ENCODE data around the gene ATP2B3. TPM values are rescaled to one million over a fixed set of nuclear protein-coding genes. Genes with fewer than 3 reads are reported as not detected.

ATP2B3 gene
- not detected for total RNA-seq

DNA sequence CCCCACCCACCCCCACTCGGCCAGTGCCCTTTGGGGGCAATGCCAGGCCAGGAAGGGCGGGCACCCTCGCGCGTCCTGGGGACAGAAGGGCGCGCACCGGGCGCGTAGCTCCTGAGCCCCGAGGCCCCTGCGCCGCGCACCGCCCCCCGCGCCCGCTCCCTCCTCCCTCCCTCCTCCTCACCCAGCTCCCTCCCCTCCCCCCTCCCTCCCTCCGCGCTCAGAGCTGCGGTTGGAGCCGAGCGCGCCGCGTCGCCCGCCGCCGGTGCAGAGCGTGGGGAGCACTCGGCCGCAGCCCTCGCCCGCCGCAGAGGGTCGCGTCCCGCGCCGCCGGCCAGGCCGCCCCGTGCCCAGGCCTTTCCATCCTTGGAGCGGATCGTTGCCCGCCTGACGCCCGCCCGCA, at the start of gene ATP2B3:
ATP2B3 (plus strand) TSS at position 220 of the 400 bp plus-strand sequence. CDS start 18,606 bp downstream, outside the sequence.
- Mint-ChIP-seq H3K27me3 (peaks cover 8% of the 10 kb centered on the region), H3K27ac (no peak within 1 kb of the TSS), H3K4me3 (no peak within 1 kb of the TSS), H3K4me1 (peaks cover 4% of the 10 kb centered on the region), H3K36me3 (ENCODE audit: low read depth) (no peaks in the 10 kb centered on the region), H3K9me3 (no peaks in the 10 kb centered on the region)
- ATAC-seq (replicated peaks): no peak

- Mint-ChIP-seq H3K4me1 (no peaks in the 10 kb centered on the region), H3K27ac (no peak overlapping the region), H3K4me3 (no peak overlapping the region), H3K9me3 (no peaks in the 10 kb centered on the region), H3K27me3 (no peaks in the 10 kb centered on the region), H3K36me3 (ENCODE audit: low read depth) (peaks cover 20% of the 10 kb centered on the region)
- no peak for ATAC-seq (replicated peaks)
Measured at GRCh38 chrX:153468008-153468580, 49.3 kb upstream of the ATP2B3 start.

- Mint-ChIP-seq H3K36me3 (ENCODE audit: low read depth) (peaks cover 11% of the 10 kb centered on the region), H3K27me3 (no peaks in the 10 kb centered on the region), H3K9me3 (no peaks in the 10 kb centered on the region), H3K27ac (no peak overlapping the region), H3K4me3 (peak overlapping the region; percentile 67), H3K4me1 (no peaks in the 10 kb centered on the region)
- peak; percentile 41 for ATAC-seq (replicated peaks)
Measured at GRCh38 chrX:153469811-153470410, 47.5 kb upstream of the ATP2B3 start.

DNA sequence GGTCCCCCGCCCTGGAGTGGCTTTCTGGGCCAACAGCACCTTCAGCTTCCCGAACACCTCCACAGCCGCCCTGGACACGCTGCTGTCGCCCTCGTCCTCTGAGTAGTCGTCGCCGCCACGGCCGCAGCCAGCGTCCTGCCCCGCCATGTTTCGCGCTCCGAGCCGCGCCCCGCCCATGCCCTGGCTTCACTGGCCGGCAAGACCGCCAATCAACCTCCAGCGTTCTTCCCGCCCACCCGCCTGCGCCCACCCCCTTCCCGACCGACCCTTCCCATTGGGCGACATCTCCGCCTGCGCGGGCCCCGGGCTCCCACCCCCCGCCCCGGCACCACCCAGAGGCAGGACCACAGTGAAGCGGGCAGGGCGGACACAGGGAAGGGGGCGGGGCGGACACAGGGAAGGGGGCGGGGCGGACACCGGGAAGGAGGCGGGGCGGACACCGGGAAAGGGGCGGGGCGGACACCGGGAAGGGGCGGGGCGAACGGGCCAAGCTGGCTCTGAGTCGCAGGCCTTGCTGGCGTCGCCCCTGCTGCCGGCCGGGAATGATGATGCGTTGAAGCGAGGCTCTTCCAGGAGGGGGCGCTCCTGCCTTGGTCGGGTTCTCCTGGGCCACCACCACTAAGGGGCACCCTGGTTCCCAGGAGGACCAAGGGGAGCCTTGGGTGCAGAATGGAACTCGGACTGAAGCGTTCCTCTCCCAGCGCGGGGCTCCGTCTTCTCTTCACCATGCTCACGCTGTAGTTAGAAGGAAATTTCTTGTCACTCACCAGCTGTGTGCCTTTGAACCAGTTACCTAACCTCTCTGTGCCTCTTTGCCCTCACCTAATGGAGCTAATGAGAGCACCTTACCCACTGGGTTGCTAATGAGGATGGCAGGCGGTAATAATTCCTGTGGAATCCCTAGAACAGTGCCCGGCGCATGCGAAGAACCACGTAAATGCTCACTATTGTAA, 46.8 kb upstream of the ATP2B3 start, which contains the start of gene HAUS7:
HAUS7 (minus strand) TSS at position 166 of the 953 bp plus-strand sequence; CDS start at position 147, 19 bp downstream.
- ATAC-seq (replicated peaks): peak; percentile 89
- peak within 1 kb of the TSS; percentile 67 for H3K4me3 Mint-ChIP-seq
- H3K27me3 Mint-ChIP-seq: no peaks in the 10 kb centered on the region
- no peak within 1 kb of the TSS for H3K27ac Mint-ChIP-seq
- H3K9me3 Mint-ChIP-seq: no peaks in the 10 kb centered on the region
- H3K36me3 Mint-ChIP-seq (ENCODE audit: low read depth): peaks cover 11% of the 10 kb centered on the region
- no peaks in the 10 kb centered on the region for H3K4me1 Mint-ChIP-seq

- Mint-ChIP-seq H3K36me3 (ENCODE audit: low read depth) (peaks cover 11% of the 10 kb centered on the region), H3K9me3 (no peaks in the 10 kb centered on the region), H3K27ac (no peak overlapping the region), H3K27me3 (no peaks in the 10 kb centered on the region), H3K4me1 (no peaks in the 10 kb centered on the region), H3K4me3 (peak overlapping the region; percentile 67)
- ATAC-seq (replicated peaks): no peak
Measured at GRCh38 chrX:153471663-153472280, 45.7 kb upstream of the ATP2B3 start.

GRCh38 chrX:153473126-153473525, 44.3 kb upstream of the ATP2B3 start:
- no peak for ATAC-seq (replicated peaks)
- Mint-ChIP-seq H3K4me3 (peak overlapping the region; percentile 26), H3K27ac (no peak overlapping the region), H3K27me3 (no peaks in the 10 kb centered on the region), H3K9me3 (no peaks in the 10 kb centered on the region), H3K4me1 (no peaks in the 10 kb centered on the region), H3K36me3 (ENCODE audit: low read depth) (no peaks in the 10 kb centered on the region)

DNA sequence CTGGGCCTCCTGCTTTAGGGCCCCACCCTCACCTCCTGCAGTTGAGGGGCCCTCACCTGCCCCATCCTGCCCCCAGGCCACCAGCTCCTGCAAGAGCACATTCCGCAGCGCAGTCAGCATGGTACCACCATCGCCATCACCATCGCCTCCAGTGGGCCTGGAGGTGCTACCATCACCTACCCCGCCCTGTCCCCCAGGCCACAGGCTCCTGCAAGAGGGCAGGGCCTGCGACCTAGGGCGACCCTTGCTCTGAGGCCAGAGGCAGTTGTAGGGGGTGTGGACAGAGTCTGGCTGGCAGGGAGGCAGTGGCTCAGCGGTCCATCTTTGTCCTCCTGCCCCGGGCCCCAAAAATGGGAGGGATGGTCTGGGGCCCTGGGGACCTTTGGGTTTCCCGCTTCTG, 43.2 kb upstream of the ATP2B3 start:
- no peak overlapping the region for H3K27ac Mint-ChIP-seq
- H3K4me1 Mint-ChIP-seq: no peaks in the 10 kb centered on the region
- no peaks in the 10 kb centered on the region for H3K36me3 Mint-ChIP-seq (ENCODE audit: low read depth)
- no peaks in the 10 kb centered on the region for H3K9me3 Mint-ChIP-seq
- ATAC-seq (replicated peaks): no peak
- H3K27me3 Mint-ChIP-seq: no peaks in the 10 kb centered on the region
- H3K4me3 Mint-ChIP-seq: no peak overlapping the region

DNA sequence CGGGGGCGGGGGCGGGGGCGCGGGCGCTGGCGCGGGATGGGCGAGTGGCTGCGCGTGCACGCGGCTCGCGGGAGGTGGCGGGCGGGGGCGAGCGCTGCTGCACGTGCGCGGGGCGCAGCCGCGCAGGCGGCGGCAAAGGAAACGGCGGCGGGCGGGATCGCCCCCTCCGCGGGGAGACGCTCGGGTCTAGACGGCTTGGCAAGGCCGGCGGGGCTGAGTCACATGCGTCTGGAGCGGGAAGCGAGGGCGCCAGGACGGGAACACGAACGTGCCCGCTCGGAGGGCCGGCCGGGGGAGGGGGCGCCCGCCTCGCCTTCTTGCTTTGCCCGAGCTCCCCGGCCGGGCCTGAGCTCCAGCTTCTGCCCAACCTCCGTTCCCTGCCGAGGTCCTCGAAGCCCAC, 42.7 kb upstream of the ATP2B3 start:
- Mint-ChIP-seq H3K9me3 (no peaks in the 10 kb centered on the region), H3K36me3 (ENCODE audit: low read depth) (no peaks in the 10 kb centered on the region), H3K27me3 (no peaks in the 10 kb centered on the region), H3K4me3 (no peak overlapping the region), H3K4me1 (no peaks in the 10 kb centered on the region), H3K27ac (no peak overlapping the region)
- no peak for ATAC-seq (replicated peaks)

DNA sequence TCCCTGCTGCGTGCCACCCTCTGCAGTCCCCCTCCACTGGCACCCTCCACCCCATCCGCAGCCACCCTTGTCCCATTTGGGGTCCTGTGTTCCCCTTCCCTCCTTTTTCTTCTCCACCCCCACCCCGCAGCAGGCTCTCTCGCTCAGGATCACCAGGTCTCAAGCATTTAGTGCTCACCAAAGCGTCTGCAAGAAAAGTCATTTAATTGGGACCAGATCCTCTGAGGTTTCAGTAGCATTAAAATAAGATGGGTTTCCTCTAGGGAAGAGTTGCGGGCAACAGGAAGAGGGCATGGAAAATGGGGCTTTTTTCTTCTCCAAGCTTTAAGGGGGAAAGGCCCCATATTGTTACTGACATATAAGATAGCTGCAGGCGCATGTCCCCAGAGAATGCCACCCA, 42.2 kb upstream of the ATP2B3 start:
- ATAC-seq (replicated peaks): no peak
- Mint-ChIP-seq H3K4me1 (no peaks in the 10 kb centered on the region), H3K9me3 (no peaks in the 10 kb centered on the region), H3K27me3 (no peaks in the 10 kb centered on the region), H3K36me3 (ENCODE audit: low read depth) (no peaks in the 10 kb centered on the region), H3K27ac (no peak overlapping the region), H3K4me3 (no peak overlapping the region)

- Mint-ChIP-seq H3K9me3 (no peaks in the 10 kb centered on the region), H3K27me3 (no peaks in the 10 kb centered on the region), H3K36me3 (ENCODE audit: low read depth) (no peaks in the 10 kb centered on the region), H3K4me1 (no peaks in the 10 kb centered on the region), H3K4me3 (no peak overlapping the region), H3K27ac (no peak overlapping the region)
- no peak for ATAC-seq (replicated peaks)
Measured at GRCh38 chrX:153475751-153476281, 41.6 kb upstream of the ATP2B3 start.

DNA sequence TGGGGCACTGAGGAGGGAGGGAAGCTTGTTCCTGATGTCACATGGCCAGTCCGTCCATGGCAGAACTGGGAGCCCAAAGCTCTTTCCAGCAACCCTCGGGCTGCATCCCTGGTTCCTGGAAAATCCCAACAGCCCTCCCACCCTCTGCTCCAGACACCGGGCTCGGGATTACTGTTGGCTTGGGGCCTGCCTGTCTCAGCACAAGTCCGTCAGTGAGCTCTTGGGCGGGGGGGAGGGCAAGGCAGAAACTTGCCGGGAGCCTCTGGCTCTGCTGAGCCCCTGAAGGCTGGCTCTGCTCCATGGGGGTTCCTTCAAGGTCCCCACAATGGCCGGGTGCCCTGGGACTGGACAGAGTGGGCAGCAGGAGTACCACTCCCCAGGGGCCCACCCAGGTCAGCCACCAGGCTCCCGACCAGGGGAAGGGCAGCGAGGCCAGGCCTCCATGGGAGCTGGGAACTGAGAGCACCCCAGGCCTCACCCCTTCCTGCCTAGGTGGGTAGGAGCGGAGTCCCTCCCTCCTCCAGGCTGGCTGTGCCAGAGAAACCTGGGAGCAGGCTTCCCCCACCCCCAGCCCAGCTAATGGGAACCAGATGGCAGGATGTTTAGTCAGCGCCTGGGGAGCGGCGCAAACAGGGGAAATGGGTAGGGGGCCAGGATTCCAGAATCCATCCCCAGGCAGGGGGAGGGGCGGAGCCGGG, 40.6 kb upstream of the ATP2B3 start:
- Mint-ChIP-seq H3K36me3 (ENCODE audit: low read depth) (no peaks in the 10 kb centered on the region), H3K27me3 (no peaks in the 10 kb centered on the region), H3K27ac (no peak overlapping the region), H3K4me1 (no peaks in the 10 kb centered on the region), H3K9me3 (no peaks in the 10 kb centered on the region), H3K4me3 (no peak overlapping the region)
- ATAC-seq (replicated peaks): no peak

DNA sequence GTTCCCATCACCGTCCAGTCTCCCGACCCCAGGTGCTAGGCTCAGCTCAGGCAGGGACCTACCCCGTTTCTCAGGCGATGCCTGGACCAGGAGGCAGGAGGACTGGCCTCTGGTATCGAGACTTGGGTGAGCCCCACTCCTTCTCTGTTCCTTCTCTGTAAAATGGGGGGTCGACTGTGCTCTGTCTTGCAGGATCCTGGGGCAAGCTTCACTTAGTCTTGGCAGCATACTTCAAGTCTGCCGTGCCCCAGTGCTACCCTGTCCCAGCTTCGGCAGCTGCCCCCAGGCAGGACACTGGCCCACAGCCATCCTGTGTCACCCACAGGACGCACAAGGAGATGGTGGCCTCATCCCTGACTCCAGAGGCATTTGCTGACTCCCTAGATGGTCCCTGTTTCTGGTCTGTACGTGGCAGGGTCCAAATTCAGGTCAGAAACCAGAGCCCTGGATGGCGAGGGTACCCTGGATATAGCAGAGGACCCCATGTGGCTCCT, 40.0 kb upstream of the ATP2B3 start:
- ATAC-seq (replicated peaks): no peak

DNA sequence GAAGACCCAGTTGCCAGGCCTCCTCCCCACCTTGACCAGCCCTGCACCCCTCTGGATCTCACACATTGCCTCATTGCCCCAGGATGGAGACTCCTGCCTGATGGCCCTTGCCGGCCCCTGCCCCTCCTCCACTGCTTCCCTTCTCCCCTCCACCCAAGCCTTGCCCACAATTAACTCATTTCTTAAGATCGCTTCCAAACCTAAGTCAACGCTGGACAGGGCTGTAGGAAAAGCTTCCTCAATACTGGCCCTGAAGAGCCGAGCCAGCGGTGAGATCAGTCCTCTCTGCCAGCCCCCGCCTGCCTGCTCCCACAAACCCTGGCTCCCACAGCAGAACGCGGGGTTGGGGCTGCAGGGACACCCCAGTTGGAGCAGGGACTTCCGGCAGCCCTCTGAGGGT, 39.5 kb upstream of the ATP2B3 start:
- Mint-ChIP-seq H3K4me1 (no peaks in the 10 kb centered on the region), H3K36me3 (ENCODE audit: low read depth) (no peaks in the 10 kb centered on the region), H3K27ac (no peak overlapping the region), H3K9me3 (no peaks in the 10 kb centered on the region), H3K27me3 (no peaks in the 10 kb centered on the region), H3K4me3 (no peak overlapping the region)
- ATAC-seq (replicated peaks): no peak

More for the DNA sequence above, 40.0 kb upstream of the ATP2B3 start:
- Mint-ChIP-seq H3K27ac (no peak overlapping the region), H3K4me1 (no peaks in the 10 kb centered on the region), H3K4me3 (no peak overlapping the region), H3K9me3 (no peaks in the 10 kb centered on the region), H3K27me3 (no peaks in the 10 kb centered on the region), H3K36me3 (ENCODE audit: low read depth) (no peaks in the 10 kb centered on the region)

GRCh38 chrX:153478746-153479145, 38.7 kb upstream of the ATP2B3 start:
- no peaks in the 10 kb centered on the region for H3K9me3 Mint-ChIP-seq
- H3K4me1 Mint-ChIP-seq: no peaks in the 10 kb centered on the region
- no peaks in the 10 kb centered on the region for H3K36me3 Mint-ChIP-seq (ENCODE audit: low read depth)
- H3K27ac Mint-ChIP-seq: no peak overlapping the region
- no peak for ATAC-seq (replicated peaks)
- H3K4me3 Mint-ChIP-seq: no peak overlapping the region
- H3K27me3 Mint-ChIP-seq: no peaks in the 10 kb centered on the region
